ENCODE measurements around the gene FAAP100.

FAAP100 gene

GRCh38 chr17:81544281-81544974 is 7.7 kb downstream of the FAAP100 start:
- H3K36me3 ChIP-seq (ENCODE audit: insufficient read depth, low read length): peaks cover 67% of the 10 kb centered on the region
- H2AFZ ChIP-seq (ENCODE audit: low read depth, low read length): no peak overlapping the region

GRCh38 chr17:81543756-81544155 is 8.4 kb downstream of the FAAP100 start:
- H2AFZ ChIP-seq (ENCODE audit: low read depth, low read length): no peak overlapping the region
- no peaks in the 10 kb centered on the region for H3K27me3 ChIP-seq (ENCODE audit: insufficient read depth, low read length)
- H3K9me3 ChIP-seq (ENCODE audit: low read length): no peaks in the 10 kb centered on the region
- H3K36me3 ChIP-seq (ENCODE audit: insufficient read depth, low read length): peaks cover 61% of the 10 kb centered on the region
- no peaks in the 10 kb centered on the region for H3K4me1 ChIP-seq (ENCODE audit: insufficient read depth, low read length)
- H3K4me3 ChIP-seq (ENCODE audit: low read length): no peak overlapping the region

More at GRCh38 chr17:81544281-81544974, 7.7 kb downstream of the FAAP100 start:
- H3K4me1 ChIP-seq (ENCODE audit: insufficient read depth, low read length): no peaks in the 10 kb centered on the region
- no peaks in the 10 kb centered on the region for H3K27me3 ChIP-seq (ENCODE audit: insufficient read depth, low read length)
- no peak overlapping the region for H3K4me3 ChIP-seq (ENCODE audit: low read length)
- H3K9me3 ChIP-seq (ENCODE audit: low read length): no peaks in the 10 kb centered on the region

- Histone ChIP-seq H2AFZ (ENCODE audit: low read depth, low read length) (no peak overlapping the region), H3K27me3 (ENCODE audit: insufficient read depth, low read length) (no peaks in the 10 kb centered on the region), H3K4me3 (ENCODE audit: low read length) (no peak overlapping the region), H3K36me3 (ENCODE audit: insufficient read depth, low read length) (peaks cover 61% of the 10 kb centered on the region), H3K4me1 (ENCODE audit: insufficient read depth, low read length) (no peaks in the 10 kb centered on the region), H3K9me3 (ENCODE audit: low read length) (no peaks in the 10 kb centered on the region)
These were observed 8.8 kb downstream of the FAAP100 start for GRCh38 chr17:81543339-81543675.

- Histone ChIP-seq H3K27me3 (ENCODE audit: insufficient read depth, low read length) (no peaks in the 10 kb centered on the region), H3K9me3 (ENCODE audit: low read length) (no peaks in the 10 kb centered on the region), H2AFZ (ENCODE audit: low read depth, low read length) (no peak overlapping the region), H3K4me3 (ENCODE audit: low read length) (no peak overlapping the region), H3K36me3 (ENCODE audit: insufficient read depth, low read length) (peaks cover 57% of the 10 kb centered on the region), H3K4me1 (ENCODE audit: insufficient read depth, low read length) (peaks cover 4% of the 10 kb centered on the region)
These were observed 9.5 kb downstream of the FAAP100 start for GRCh38 chr17:81542431-81543338.

DNA sequence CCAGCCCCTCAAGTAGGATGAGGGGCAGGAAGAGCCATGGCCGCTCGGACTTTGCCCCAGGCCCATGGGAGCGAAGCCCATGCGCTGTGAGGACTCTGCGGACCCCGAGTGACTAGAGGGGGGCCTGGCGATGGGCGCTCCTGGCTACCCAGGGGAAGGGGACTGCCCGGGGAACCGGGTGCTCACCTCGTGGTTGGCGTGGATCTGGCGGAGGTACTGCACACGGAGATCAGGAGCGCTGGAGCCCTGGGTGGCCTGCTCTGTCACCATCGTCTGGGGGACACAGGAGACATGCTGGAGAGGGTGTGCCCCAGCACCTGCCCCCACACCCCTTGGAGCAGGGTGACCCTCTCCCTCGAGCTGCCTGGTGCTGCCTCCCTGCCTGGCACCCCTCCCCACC is 11.0 kb downstream of the FAAP100 start:
- Histone ChIP-seq H2AFZ (ENCODE audit: low read depth, low read length) (no peak overlapping the region), H3K27me3 (ENCODE audit: insufficient read depth, low read length) (no peaks in the 10 kb centered on the region), H3K36me3 (ENCODE audit: insufficient read depth, low read length) (peaks cover 45% of the 10 kb centered on the region), H3K4me3 (ENCODE audit: low read length) (no peak overlapping the region), H3K4me1 (ENCODE audit: insufficient read depth, low read length) (peaks cover 4% of the 10 kb centered on the region), H3K9me3 (ENCODE audit: low read length) (no peaks in the 10 kb centered on the region)

DNA sequence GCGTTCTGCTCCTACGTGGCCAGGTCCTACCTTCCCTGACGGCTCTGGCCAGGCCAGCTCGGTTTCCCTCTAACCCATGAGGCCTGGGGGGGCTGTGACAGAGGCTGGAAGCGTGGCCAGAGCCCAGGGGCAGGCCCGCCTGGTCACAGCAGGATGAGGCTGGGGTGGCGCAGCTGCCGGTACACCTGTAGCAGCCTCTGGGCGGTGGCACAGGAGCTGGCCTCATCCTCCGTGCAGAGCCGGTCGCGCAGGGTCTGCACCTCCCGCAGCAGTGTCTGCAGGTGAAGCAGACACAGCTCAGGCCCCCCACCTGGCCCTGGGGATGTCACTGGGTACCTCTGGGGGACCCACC is 11.5 kb downstream of the FAAP100 start:
- Histone ChIP-seq H3K4me1 (ENCODE audit: insufficient read depth, low read length) (peaks cover 4% of the 10 kb centered on the region), H3K36me3 (ENCODE audit: insufficient read depth, low read length) (peaks cover 41% of the 10 kb centered on the region), H3K4me3 (ENCODE audit: low read length) (no peak overlapping the region), H3K9me3 (ENCODE audit: low read length) (no peaks in the 10 kb centered on the region), H2AFZ (ENCODE audit: low read depth, low read length) (no peak overlapping the region), H3K27me3 (ENCODE audit: insufficient read depth, low read length) (no peaks in the 10 kb centered on the region)

GRCh38 chr17:81539961-81540675 is 12.0 kb downstream of the FAAP100 start:
- Histone ChIP-seq H3K9me3 (ENCODE audit: low read length) (no peaks in the 10 kb centered on the region), H3K27me3 (ENCODE audit: insufficient read depth, low read length) (no peaks in the 10 kb centered on the region), H3K4me3 (ENCODE audit: low read length) (no peak overlapping the region), H3K36me3 (ENCODE audit: insufficient read depth, low read length) (peaks cover 36% of the 10 kb centered on the region), H2AFZ (ENCODE audit: low read depth, low read length) (no peak overlapping the region), H3K4me1 (ENCODE audit: insufficient read depth, low read length) (peaks cover 4% of the 10 kb centered on the region)

- H3K27me3 ChIP-seq (ENCODE audit: insufficient read depth, low read length): no peaks in the 10 kb centered on the region
- H3K4me3 ChIP-seq (ENCODE audit: low read length): no peak overlapping the region
- peaks cover 4% of the 10 kb centered on the region for H3K4me1 ChIP-seq (ENCODE audit: insufficient read depth, low read length)
- peaks cover 33% of the 10 kb centered on the region for H3K36me3 ChIP-seq (ENCODE audit: insufficient read depth, low read length)
- H2AFZ ChIP-seq (ENCODE audit: low read depth, low read length): no peak overlapping the region
- no peaks in the 10 kb centered on the region for H3K9me3 ChIP-seq (ENCODE audit: low read length)
These were observed 12.6 kb downstream of the FAAP100 start for GRCh38 chr17:81539571-81539900.

DNA sequence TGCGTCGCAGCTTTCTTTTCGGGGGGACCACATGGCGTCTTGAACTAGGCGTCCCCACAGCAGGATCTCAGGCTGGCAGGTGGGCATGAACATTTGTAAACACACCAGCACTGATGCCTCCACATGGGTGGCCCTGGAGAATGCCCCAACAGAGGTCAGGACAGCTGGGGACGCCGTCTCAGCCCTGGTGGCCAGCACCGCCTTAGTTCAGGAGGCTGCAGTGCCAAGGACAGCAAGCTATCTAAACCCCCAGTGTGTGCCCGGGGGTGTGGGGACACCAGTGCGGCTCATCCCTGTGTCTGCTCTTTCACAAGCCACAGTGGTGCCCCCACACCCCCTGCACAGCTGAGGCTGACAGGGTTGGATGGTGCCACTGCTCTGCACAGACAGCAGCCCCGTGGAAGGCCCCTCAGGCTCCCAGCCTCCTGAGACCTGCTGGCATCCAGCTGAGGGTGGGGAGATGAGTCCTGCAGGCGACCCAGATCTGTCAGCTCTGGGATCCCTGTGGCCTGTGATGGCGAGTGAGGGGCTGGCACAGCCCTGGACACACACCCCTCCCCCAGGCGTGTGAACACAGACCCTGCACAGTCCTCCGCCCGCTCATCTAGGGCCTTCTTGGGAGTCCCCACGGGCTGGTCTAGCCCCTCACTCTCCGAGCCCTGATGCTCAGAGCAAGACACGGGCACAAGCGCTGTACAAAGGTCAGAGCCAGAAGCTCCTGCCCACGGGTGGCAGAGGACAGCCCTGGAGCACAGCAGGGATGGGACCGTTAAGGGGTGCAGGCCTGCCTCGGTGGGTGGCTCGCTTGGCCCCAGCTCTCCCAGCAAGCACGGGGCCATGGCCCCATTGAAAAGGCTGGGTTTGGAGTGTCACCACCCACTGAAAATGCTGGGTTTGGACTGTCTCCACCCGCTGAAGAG is 13.2 kb downstream of the FAAP100 start:
- H2AFZ ChIP-seq (ENCODE audit: low read depth, low read length): no peak overlapping the region
- no peaks in the 10 kb centered on the region for H3K27me3 ChIP-seq (ENCODE audit: insufficient read depth, low read length)
- H3K9me3 ChIP-seq (ENCODE audit: low read length): no peaks in the 10 kb centered on the region
- H3K4me3 ChIP-seq (ENCODE audit: low read length): no peak overlapping the region
- peaks cover 4% of the 10 kb centered on the region for H3K4me1 ChIP-seq (ENCODE audit: insufficient read depth, low read length)
- H3K36me3 ChIP-seq (ENCODE audit: insufficient read depth, low read length): peaks cover 28% of the 10 kb centered on the region

- no peak overlapping the region for H2AFZ ChIP-seq (ENCODE audit: low read depth, low read length)
- H3K27me3 ChIP-seq (ENCODE audit: insufficient read depth, low read length): no peaks in the 10 kb centered on the region
- no peak overlapping the region for H3K4me3 ChIP-seq (ENCODE audit: low read length)
- H3K4me1 ChIP-seq (ENCODE audit: insufficient read depth, low read length): peaks cover 4% of the 10 kb centered on the region
- H3K36me3 ChIP-seq (ENCODE audit: insufficient read depth, low read length): peaks cover 21% of the 10 kb centered on the region
- no peaks in the 10 kb centered on the region for H3K9me3 ChIP-seq (ENCODE audit: low read length)
These were observed 14.1 kb downstream of the FAAP100 start for GRCh38 chr17:81537856-81538555.

DNA sequence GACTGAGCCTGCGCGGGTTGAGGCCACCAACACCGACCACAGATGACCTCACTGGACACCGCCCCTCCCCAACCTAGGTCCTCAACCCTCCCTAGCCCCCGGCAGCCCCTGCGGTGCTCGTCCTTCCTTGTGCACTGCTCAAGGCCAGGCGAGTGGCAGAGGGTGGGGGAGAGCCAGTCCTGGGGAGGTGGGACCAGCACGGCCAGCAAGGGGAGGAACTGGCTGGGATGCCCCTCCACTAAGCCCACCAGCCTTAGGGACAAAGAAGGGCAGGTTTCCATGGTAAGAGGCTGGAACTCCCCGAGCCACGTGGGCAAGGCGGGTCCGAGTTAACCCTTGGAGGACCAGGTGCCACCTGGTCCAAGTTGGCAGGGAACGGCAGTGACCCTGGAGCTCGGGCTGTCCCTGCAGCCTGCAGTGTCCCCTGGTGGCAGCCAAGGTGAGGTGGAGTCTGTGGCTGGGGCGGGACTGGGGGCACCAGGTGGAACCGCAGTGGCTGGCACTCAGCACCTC is 14.8 kb downstream of the FAAP100 start:
- H3K4me1 ChIP-seq (ENCODE audit: insufficient read depth, low read length): peaks cover 4% of the 10 kb centered on the region
- H3K27me3 ChIP-seq (ENCODE audit: insufficient read depth, low read length): no peaks in the 10 kb centered on the region
- H3K9me3 ChIP-seq (ENCODE audit: low read length): peaks cover 2% of the 10 kb centered on the region
- H3K4me3 ChIP-seq (ENCODE audit: low read length): no peak overlapping the region
- H3K36me3 ChIP-seq (ENCODE audit: insufficient read depth, low read length): peaks cover 15% of the 10 kb centered on the region
- no peak overlapping the region for H2AFZ ChIP-seq (ENCODE audit: low read depth, low read length)
